A549 (cell line): ENCODE measurements around the gene ADAMTS4.

ENCODE experiments used
- CEBPB ChIP-seq, 2 experiments: fragments of >200 bp in 1 of 2; sonication (Bioruptor Twin) in 1 of 2; formaldehyde crosslinking in 1 of 2; IDR thresholded peaks; 2 replicates each; pipeline ENCODE4 v1.6.1; 2012 to 2016
- CTCF ChIP-seq: fragments of >200 bp; sonication (Bioruptor Twin); formaldehyde crosslinking; IDR thresholded peaks from 3 replicates; pipeline ENCODE4 v1.5.1; 2016
- MAX ChIP-seq: IDR thresholded peaks from 2 replicates; pipeline ENCODE4 v1.6.1; 2012
- NFE2L2 ChIP-seq: fragments of 150-350 bp; conservative IDR thresholded peaks from 2 replicates; pipeline ENCODE4 v1.6.1; 2014; ENCODE audit warnings: low read length
- POLR2A ChIP-seq: IDR thresholded peaks from 2 replicates; pipeline ENCODE4 v1.6.1; 2012; ENCODE audit warnings: mild to moderate bottlenecking, low read length
- POLR2AphosphoS2 ChIP-seq: conservative IDR thresholded peaks from 2 replicates; pipeline ENCODE4 v1.6.1; 2012; ENCODE audit warnings: low read length, improper control_type of control experiment, inconsistent platforms
- SMC3 ChIP-seq: fragments of >200 bp; sonication (Bioruptor Twin); formaldehyde crosslinking; IDR thresholded peaks from 3 replicates; pipeline ENCODE4 v1.6.1; 2018; ENCODE audit warnings: inconsistent platforms

- TF ChIP-seq POLR2AphosphoS2 (no peak), CEBPB (IDR thresholded peaks at IDR 0.05) (no peak), NFE2L2 (no peak), CTCF (no peak), MAX (no peak), POLR2A (no peak), SMC3 (no peak)
Measured at GRCh38 chr1:161182214-161182613, 16.6 kb downstream of the ADAMTS4 start.
